HG03575 (cell line): ENCODE data around the gene SCN4B.

Source experiments
- ATAC-seq: cut with Tn5 transposase; IDR thresholded peaks from one replicate; pipeline ENCODE4 v1.9.1; 2021; ENCODE audit not compliant: unreplicated experiment, insufficient number of reproducible peaks, low FRiP score; ENCODE audit errors: extremely low read depth

The SCN4B gene

GRCh38 chr11:118175031-118175992 lies 22.7 kb upstream of the SCN4B start:
- ATAC-seq = no peak

- no peak for ATAC-seq
These were observed 21.5 kb upstream of the SCN4B start for GRCh38 chr11:118174006-118174567.

GRCh38 chr11:118172356-118172755 lies 19.7 kb upstream of the SCN4B start:
- ATAC-seq = no peak

- ATAC-seq = no peak
These were observed 18.8 kb upstream of the SCN4B start for GRCh38 chr11:118171269-118172062.

GRCh38 chr11:118170882-118171268 lies 18.3 kb upstream of the SCN4B start:
- no peak for ATAC-seq

GRCh38 chr11:118170231-118170630 lies 17.6 kb upstream of the SCN4B start:
- ATAC-seq = no peak

GRCh38 chr11:118169300-118170140 lies 16.9 kb upstream of the SCN4B start:
- no peak for ATAC-seq

- no peak for ATAC-seq
These were observed 16.1 kb upstream of the SCN4B start for GRCh38 chr11:118168751-118169150.

- ATAC-seq = no peak
These were observed 15.7 kb upstream of the SCN4B start for GRCh38 chr11:118168316-118168715.

- ATAC-seq = no peak
These were observed 15.3 kb upstream of the SCN4B start for GRCh38 chr11:118167906-118168305.

GRCh38 chr11:118167253-118167652 lies 14.6 kb upstream of the SCN4B start:
- no peak for ATAC-seq

GRCh38 chr11:118166641-118167040 lies 14.0 kb upstream of the SCN4B start:
- no peak for ATAC-seq

GRCh38 chr11:118164885-118165284 lies 12.3 kb upstream of the SCN4B start:
- no peak for ATAC-seq

- ATAC-seq = no peak
These were observed 10.9 kb upstream of the SCN4B start for GRCh38 chr11:118163494-118163893.

- ATAC-seq = no peak
These were observed 10.2 kb upstream of the SCN4B start for GRCh38 chr11:118162846-118163245.

GRCh38 chr11:118161786-118162185 lies 9.2 kb upstream of the SCN4B start:
- ATAC-seq = no peak

GRCh38 chr11:118157186-118157895 lies 4.7 kb upstream of the SCN4B start:
- no peak for ATAC-seq

- ATAC-seq = no peak
These were observed 4.0 kb upstream of the SCN4B start for GRCh38 chr11:118156531-118157185.
